Stimulated activated CD4-positive, alpha-beta T cell treated with anti-CD3 and anti-CD28 coated beads, Interleukin-12 subunit alpha, Interleukin-12 subunit beta, amount 100 ng/mL, for 24 hours (primary cell): ENCODE measurements around the gene CASQ1.

Source experiments
- DNase-seq, 2 experiments: peaks; one replicate each; pipeline ENCODE4 v3.0.0-alpha.2; 2020; ENCODE audit warnings: low read depth in 2 of 2

The CASQ1 gene

GRCh38 chr1:160205242-160206035, 15.1 kb downstream of the CASQ1 start, which contains the start of gene PEA15:
TSS of gene PEA15 (plus strand) at chr1:160205384. CDS start at chr1:160211545, 6,161 bp downstream.
- DNase-seq = peak; percentile 58 to 63

- DNase-seq = peak; percentile 23 to 30
Observed at GRCh38 chr1:160206036-160206389, 15.6 kb downstream of the CASQ1 start.

- DNase-seq = no peak
Observed at GRCh38 chr1:160206421-160207117, 16.2 kb downstream of the CASQ1 start.

- no peak for DNase-seq
Observed at GRCh38 chr1:160207118-160207650, 16.8 kb downstream of the CASQ1 start.

GRCh38 chr1:160207771-160208556, 17.6 kb downstream of the CASQ1 start:
- no peak for DNase-seq

- DNase-seq = no peak
Observed at GRCh38 chr1:160208557-160209320, 18.4 kb downstream of the CASQ1 start.

GRCh38 chr1:160209321-160210046, 19.1 kb downstream of the CASQ1 start:
- no peak for DNase-seq

GRCh38 chr1:160210561-160210960, 20.2 kb downstream of the CASQ1 start:
- no peak for DNase-seq

GRCh38 chr1:160211046-160211790, 20.8 kb downstream of the CASQ1 start:
- DNase-seq = no peak

GRCh38 chr1:160214481-160215140, 24.2 kb downstream of the CASQ1 start:
- DNase-seq = no peak

GRCh38 chr1:160216301-160216700, 25.9 kb downstream of the CASQ1 start:
- no peak for DNase-seq

GRCh38 chr1:160217481-160218051, 27.2 kb downstream of the CASQ1 start:
- no peak for DNase-seq

- DNase-seq = no peak
Observed at GRCh38 chr1:160219062-160219929, 28.9 kb downstream of the CASQ1 start.

- no peak for DNase-seq
Observed at GRCh38 chr1:160220301-160220700, 29.9 kb downstream of the CASQ1 start.

GRCh38 chr1:160221089-160221488, 30.7 kb downstream of the CASQ1 start:
- DNase-seq = no peak

- DNase-seq = no peak
Observed at GRCh38 chr1:160222546-160222945, 32.2 kb downstream of the CASQ1 start.

- no peak for DNase-seq
Observed at GRCh38 chr1:160224606-160225005, 34.2 kb downstream of the CASQ1 start.

- no peak for DNase-seq
Observed at GRCh38 chr1:160225345-160225744, 35.0 kb downstream of the CASQ1 start.
